HG02885 (cell line): ENCODE data around the gene ATP8B1.

Source experiments
- ATAC-seq: cut with Tn5 transposase; IDR thresholded peaks from one replicate; pipeline ENCODE4 v1.9.1; 2021; ENCODE audit warnings: mild to moderate bottlenecking; ENCODE audit not compliant: unreplicated experiment, poor library complexity

ATP8B1 gene

DNA sequence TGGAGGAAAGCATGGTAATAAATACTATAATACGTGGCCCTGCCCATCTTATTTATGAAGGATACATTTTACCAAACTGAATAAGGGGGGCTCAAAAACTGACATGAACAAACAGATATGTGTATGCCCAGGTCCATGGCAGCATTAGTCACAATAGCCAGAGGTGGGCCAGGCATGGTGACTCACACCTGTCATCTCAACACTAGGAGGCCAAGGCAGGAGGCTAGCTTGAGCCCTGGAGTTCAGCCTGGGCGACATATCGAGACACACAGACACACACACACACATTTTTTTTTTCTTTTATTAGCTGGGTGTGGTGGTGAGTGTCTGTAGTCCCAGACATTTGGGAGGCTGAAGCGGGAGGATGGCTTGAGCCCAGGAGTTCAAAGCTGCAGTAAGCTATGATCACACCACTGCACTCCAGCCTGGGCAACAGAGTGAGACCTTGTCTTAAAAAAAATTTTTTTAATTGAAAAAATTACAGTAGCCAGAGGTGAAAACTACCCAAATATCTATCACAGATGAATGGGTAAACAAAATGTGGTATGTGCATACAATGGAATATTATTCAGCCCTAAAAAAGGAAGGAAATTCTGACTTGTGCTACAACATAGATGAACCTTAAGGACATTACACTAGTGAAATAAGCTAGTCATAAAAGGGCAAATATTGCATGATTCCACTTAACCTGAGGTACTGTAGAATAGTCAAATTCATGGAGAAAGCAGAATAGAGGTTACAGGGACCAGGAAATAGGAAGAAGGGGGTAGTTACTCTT lies 8.0 kb downstream of the ATP8B1 start:
- ATAC-seq = no peak

GRCh38 chr18:57793302-57793986 lies 9.7 kb downstream of the ATP8B1 start:
- no peak for ATAC-seq

DNA sequence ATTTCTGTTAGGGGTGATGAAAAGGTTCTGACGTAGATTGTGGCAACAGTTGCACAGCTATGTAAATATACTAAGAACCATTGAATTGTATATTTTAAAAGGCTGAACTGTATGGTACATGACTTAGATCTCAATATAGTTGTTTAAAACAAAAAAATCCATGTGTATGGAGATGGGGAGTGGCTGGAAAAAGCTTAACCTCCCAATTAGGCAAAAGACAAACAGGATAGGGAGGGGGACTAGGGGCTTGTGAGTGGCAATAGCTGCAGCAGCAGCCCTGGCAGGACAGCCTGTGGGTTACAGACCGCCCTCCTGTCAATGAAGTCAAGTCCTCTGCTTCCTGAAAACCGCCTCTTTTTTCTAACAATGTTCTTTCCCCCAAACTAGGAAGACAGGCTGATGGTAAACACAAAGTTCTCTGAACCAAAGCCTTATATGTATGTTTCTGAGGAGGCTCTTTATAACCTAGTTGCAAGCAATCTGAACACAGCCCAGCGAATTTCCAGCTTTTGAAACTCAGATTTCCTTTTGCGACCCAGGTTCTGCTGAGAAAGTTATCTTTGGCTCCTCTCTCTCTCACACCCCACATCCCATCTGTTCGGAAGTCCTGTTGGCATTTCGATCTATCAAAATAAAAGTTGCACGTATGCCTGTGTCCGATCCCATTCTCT lies 10.3 kb downstream of the ATP8B1 start:
- no peak for ATAC-seq

DNA sequence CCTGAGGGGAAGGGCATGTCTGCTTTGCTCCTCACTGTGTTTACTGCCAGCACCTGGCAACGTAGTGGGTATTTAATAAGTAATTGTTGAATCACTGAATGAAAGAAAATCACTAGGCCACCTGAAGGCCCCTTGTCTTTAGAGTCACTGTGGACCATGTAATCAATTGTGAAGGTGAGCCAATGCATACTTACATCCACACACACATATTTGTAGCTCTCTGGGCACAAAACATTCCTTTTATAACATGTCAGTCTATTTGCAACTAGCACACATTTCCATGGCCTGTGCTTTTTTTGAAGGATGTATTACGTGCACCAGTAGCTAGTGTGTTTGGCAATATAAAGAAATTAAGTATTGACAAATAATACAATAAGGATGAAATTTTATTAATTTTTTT lies 11.2 kb downstream of the ATP8B1 start:
- ATAC-seq = no peak

GRCh38 chr18:57791192-57791591 lies 11.9 kb downstream of the ATP8B1 start:
- no peak for ATAC-seq

DNA sequence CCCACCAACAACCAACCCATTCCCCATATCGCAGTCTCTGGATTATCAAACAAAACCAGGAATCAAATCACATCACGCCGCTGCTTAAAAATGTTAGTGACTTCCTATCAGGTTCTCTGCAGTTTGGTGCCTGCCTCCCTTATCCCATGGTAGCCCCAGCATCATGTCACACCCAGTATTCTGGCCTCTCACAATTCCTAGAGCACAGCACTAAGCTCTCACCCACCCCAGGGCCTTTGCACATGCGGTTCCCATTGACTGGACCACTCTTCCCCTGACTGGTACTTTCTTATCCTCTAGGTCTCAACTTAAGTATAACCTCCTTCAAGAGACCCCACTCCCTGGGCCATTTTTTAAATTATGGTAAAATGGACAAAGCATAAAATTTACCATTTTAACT lies 12.8 kb downstream of the ATP8B1 start:
- ATAC-seq = no peak

- no peak for ATAC-seq
Observed at GRCh38 chr18:57789759-57790158, 13.4 kb downstream of the ATP8B1 start.

DNA sequence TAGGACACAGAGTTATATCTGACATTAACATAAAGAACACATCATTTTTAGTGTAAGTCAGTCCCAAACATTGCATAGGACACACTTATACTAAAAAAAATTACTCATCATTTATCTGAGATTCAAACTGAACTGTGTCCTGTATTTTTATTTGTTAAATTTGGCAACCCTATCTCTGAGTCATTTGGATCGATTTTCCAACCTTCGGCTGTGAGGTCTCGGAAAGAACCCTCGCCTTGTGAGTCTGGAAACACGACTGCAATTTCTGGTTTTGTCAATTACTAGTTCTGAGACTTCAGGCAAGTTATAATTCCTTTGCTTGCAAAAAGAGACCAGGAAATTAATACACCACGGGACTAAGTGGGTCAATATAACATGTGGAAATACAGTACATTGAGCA lies 14.0 kb downstream of the ATP8B1 start:
- ATAC-seq = no peak

DNA sequence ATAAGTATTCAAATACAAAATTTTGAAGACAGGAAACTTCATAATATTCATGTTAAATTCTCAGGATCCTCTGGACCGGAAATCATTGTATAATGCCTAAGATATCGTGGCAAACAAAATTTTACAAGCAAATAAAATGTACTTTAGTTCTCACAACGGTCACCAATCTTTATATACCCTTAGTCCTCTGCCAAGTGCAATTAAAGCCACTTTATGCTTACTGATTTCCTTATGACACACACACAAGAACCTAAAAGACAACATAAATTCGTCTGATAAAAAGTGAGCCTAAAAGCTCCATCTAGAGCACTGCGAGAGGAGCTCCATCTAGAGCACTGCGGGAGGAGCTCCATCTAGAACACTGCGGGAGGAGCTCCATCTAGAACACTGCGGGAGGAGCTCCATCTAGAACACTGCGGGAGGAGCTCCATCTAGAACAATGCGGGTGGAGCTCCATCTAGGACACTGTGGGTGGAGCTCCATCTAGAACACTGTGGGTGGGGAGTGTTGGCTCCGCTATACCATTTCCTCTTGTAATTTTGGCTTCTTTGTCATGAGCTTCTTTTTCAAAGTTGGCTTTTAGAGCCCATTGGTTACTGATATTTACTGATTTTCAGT lies 15.9 kb downstream of the ATP8B1 start:
- ATAC-seq = no peak

DNA sequence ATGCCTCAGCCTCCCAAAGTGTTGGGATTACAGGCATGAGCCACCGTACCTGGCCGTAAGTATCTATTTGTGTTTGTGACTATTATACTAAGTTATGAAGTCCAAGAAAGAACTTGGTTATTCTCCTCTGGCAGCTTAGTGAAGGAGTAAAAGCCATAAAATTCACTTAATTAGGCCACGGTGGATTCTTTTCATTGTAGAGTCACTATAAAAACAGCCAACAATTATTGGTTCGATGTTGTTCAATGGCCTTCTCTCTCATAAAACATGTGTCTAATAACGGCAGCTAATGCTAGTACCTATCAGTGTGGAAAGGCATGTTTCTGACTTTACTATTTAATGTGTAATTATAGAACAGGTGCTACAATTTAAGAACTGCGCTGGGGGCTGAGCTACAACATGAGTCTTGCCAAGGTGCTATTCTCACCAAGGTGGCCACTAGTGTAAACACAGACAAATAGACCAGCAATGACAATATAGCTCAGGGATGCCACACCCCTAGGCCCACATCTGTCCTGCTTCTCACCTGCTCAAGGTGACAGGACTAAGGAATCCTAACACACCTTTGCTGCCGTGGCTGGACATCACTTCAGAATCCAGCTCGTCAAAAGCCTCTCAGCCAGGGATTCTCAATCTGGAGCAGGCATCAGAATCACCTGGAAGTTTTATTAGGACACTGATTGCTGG lies 17.2 kb downstream of the ATP8B1 start:
- ATAC-seq = no peak

GRCh38 chr18:57784801-57785114 lies 18.4 kb downstream of the ATP8B1 start:
- ATAC-seq = no peak

- no peak for ATAC-seq
Observed at GRCh38 chr18:57784034-57784800, 18.9 kb downstream of the ATP8B1 start.

- ATAC-seq = no peak
Observed at GRCh38 chr18:57782049-57782448, 21.1 kb downstream of the ATP8B1 start.

DNA sequence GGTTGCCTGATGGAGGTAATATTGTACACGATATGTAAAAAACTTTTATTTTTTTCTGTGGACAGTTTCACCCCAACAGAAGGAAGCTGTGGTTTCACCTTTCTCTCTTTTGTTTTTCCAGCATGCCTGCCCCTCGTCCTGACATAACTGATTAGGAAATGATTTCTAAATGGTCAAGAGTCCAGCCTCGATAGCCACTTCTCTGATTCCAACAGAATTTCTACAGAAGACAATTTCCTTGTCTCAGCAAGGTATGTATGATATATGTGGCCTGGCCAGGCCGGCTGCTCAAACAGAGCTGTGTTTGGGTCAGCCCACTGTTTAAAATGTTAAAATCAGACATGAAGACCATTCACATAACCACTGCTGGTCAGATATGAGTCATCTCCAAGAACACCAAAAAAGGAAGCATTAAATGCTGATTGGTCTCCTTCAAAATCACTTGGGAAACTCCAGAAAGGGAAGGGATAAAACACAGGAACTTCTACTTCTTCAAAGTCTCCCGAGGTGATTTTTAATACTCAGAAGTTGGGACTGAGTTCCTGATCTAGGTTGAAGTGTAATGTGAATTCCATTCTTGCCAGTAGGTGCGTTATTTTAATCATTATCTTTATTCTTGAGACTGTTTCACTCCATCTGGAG lies 22.3 kb downstream of the ATP8B1 start:
- ATAC-seq = peak; percentile 90

GRCh38 chr18:57780318-57780705 lies 22.8 kb downstream of the ATP8B1 start:
- ATAC-seq = no peak

- no peak for ATAC-seq
Observed at GRCh38 chr18:57776767-57777166, 26.3 kb downstream of the ATP8B1 start.

- no peak for ATAC-seq
Observed at GRCh38 chr18:57776354-57776753, 26.8 kb downstream of the ATP8B1 start.

DNA sequence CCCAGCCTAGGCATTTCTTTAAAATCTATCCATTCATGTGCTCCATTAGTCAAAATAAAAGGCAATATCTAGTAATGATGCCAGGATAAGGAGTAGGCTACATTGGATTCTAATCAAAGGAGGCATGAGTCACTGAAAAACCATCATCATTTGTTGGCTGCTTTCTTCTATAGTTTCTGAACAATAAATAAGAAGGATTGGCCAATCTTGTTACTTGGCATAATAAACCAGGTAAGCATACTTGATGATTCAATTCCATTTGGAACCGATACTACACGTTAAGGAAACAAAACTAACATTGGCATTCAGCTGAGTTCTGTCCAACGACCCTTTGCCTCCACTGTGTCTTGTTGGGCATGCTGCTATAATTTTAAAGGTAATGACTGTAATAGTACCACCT lies 27.2 kb downstream of the ATP8B1 start:
- ATAC-seq = no peak

DNA sequence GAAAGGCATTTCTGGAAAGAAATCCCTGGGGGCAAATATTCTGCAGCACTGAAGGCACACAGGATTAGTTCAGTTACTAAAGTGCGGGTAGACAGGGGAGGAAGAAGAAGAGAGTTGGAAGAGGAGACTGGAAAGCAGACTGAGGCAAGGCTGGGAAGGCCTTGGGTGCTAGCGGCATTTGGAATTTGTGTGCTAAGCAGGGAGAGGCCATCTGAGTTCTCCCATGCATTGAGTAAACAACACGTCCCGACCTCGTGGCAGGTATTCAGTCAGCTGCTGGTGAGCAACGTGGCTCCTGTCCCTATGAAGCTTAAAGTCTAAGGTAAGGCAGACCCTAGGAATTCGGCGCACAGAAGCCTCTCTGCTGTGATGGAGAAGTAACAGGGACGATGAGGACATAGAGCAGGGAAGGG lies 30.7 kb downstream of the ATP8B1 start:
- ATAC-seq = no peak
